ENCODE results near the gene ZFYVE26.

DNA sequence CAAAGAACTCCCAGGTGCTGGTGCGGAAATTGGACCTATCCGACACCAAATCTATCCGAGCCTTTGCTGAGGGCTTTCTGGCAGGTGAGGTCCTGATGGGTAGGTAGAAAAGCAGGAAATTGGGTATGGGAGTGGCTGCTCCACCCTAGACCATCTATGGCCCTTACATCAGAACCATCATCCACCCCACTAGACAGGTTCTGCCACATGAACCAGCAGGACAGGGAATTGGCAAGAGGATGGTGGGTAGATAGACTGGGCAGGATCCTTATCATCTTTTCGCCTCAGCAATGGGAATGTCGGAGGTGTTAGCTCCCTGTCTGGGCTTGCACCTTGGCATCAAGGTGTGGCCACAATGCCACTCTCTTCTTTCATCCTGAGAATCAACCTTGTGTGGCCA is 91.2 kb downstream of the ZFYVE26 start:
- TF ChIP-seq, protein P1, sequence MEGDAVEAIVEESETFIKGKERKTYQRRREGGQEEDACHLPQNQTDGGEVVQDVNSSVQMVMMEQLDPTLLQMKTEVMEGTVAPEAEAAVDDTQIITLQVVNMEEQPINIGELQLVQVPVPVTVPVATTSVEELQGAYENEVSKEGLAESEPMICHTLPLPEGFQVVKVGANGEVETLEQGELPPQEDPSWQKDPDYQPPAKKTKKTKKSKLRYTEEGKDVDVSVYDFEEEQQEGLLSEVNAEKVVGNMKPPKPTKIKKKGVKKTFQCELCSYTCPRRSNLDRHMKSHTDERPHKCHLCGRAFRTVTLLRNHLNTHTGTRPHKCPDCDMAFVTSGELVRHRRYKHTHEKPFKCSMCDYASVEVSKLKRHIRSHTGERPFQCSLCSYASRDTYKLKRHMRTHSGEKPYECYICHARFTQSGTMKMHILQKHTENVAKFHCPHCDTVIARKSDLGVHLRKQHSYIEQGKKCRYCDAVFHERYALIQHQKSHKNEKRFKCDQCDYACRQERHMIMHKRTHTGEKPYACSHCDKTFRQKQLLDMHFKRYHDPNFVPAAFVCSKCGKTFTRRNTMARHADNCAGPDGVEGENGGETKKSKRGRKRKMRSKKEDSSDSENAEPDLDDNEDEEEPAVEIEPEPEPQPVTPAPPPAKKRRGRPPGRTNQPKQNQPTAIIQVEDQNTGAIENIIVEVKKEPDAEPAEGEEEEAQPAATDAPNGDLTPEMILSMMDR (IDR thresholded peaks at IDR 0.05): no peak
- TF ChIP-seq POLR2A (IDR thresholded peaks at IDR 0.05): no peak
